Lung (tissue), 12 donors: ENCODE measurements around the gene MUTYH. TPM values are rescaled to one million over a fixed set of nuclear protein-coding genes. Genes with fewer than 3 reads are reported as not detected.
A peak's percentile ranks its signal among the peaks of the same experiment; 100 is the strongest.

Experiments used
- ATAC-seq: fragments of 200-7000 bp; cut with Tn5 transposase; one replicate; pipeline ENCODE4 v1.9.1; 2020; ENCODE audit warnings: moderate number of reproducible peaks; ENCODE audit not compliant: insufficient read depth, low FRiP score
- DNase-seq, 3 donors: peaks; one replicate each; pipeline ENCODE4 v3.0.0-alpha.2; 2013 to 2017
- H3K27ac ChIP-seq, 2 donors: one replicate each; pipeline ENCODE4 v1.5.1; 2013; ENCODE audit warnings: mild to moderate bottlenecking in 2 of 2, moderate library complexity in 2 of 2, control low read depth in 1 of 2, inconsistent platforms in 1 of 2, low read depth in 1 of 2, low read length in 1 of 2
- H3K27me3 ChIP-seq, 3 donors: one replicate each; pipeline ENCODE4 v1.5.1; 2013; ENCODE audit warnings: low read length in 2 of 3; ENCODE audit not compliant: control insufficient read depth in 3 of 3, insufficient read depth in 3 of 3
- H3K36me3 ChIP-seq, 4 donors: one replicate each; pipeline ENCODE4 v1.5.1; 2013; ENCODE audit warnings: low read length in 4 of 4, mild to moderate bottlenecking in 1 of 4, moderate library complexity in 1 of 4; ENCODE audit not compliant: control insufficient read depth in 4 of 4, insufficient read depth in 4 of 4
- H3K4me1 ChIP-seq, 5 donors: one replicate each; pipeline ENCODE4 v1.5.1; 2013; ENCODE audit warnings: low read length in 5 of 5, mild to moderate bottlenecking in 2 of 5, moderate library complexity in 1 of 5; ENCODE audit not compliant: control insufficient read depth in 5 of 5, insufficient read depth in 5 of 5
- H3K4me3 ChIP-seq: one replicate; pipeline ENCODE4 v1.5.1; 2013; ENCODE audit warnings: mild to moderate bottlenecking, control low read depth, moderate library complexity
- H3K9ac ChIP-seq, 2 donors: one replicate each; pipeline ENCODE4 v1.5.1; 2013; ENCODE audit warnings: low read length in 2 of 2, control low read depth in 1 of 2; ENCODE audit not compliant: insufficient read depth in 1 of 2
- H3K9me3 ChIP-seq, 4 donors: one replicate each; pipeline ENCODE4 v1.5.1; 2013; ENCODE audit warnings: low read length in 3 of 4, mild to moderate bottlenecking in 1 of 4, moderate library complexity in 1 of 4; ENCODE audit not compliant: control insufficient read depth in 4 of 4, insufficient read depth in 3 of 4
- WGBS, 2 donors: extraction: QIAGEN DNeasy Blood & Tissue Kit; methylation state at CpG; one replicate each; pipeline ENCODE4 v1.1.7; 2013; 5-methylcytosine and 5-hydroxymethylcytosine counted together
- polyA plus RNA-seq, 2 donors: library from polyadenylated mRNA; stranded (reverse); fragments of 200-250 nt; gene quantifications; one replicate each; pipeline ENCODE4 v1.2.1, GENCODE V29; 2013
- total RNA-seq, 2 donors: library from RNA; depleted of rRNA in 1 of 2; stranded (reverse); fragments of >200 nt in 1 of 2; gene quantifications; one replicate each; pipeline ENCODE4 v1.2.1, GENCODE V29; 2014 to 2021
- TF ChIP-seq, protein P1 (sequence below): IDR thresholded peaks from 2 replicates; pipeline ENCODE4 v1.5.1; 2012; ENCODE audit warnings: mild to moderate bottlenecking; ENCODE audit errors: control extremely low read depth, extremely low read depth
- donor health status: control.
- donor health status: control.
- donor health status: Bipolar disorder and iron deficiency.
- donor health status: healthy.
- donor health status: DM: yes; HTN: yes; CAD: no.

Gene MUTYH
- total and polyA plus RNA-seq, 4 donors: 14.0 to 26.3 (median 19.7) TPM

GRCh38 chr1:45353685-45354084 is 13.4 kb upstream of the MUTYH start:
- Histone ChIP-seq H3K27ac (no peak overlapping the region), H3K4me3 (no peak overlapping the region), H3K27me3 (no peaks in the 10 kb centered on the region), H3K9ac (no peak overlapping the region), H3K9me3 (no peaks in the 10 kb centered on the region), H3K36me3 (peaks cover 0 to 2% (median 0%) of the 10 kb centered on the region in 4 donors), H3K4me1 (peaks cover 0 to 7% (median 5%) of the 10 kb centered on the region in 5 donors)
- 67 to 70% methylated on average over 2 of the region's 2 CpGs for WGBS, 2 donors
- no peak for DNase-seq
- TF ChIP-seq, protein P1, sequence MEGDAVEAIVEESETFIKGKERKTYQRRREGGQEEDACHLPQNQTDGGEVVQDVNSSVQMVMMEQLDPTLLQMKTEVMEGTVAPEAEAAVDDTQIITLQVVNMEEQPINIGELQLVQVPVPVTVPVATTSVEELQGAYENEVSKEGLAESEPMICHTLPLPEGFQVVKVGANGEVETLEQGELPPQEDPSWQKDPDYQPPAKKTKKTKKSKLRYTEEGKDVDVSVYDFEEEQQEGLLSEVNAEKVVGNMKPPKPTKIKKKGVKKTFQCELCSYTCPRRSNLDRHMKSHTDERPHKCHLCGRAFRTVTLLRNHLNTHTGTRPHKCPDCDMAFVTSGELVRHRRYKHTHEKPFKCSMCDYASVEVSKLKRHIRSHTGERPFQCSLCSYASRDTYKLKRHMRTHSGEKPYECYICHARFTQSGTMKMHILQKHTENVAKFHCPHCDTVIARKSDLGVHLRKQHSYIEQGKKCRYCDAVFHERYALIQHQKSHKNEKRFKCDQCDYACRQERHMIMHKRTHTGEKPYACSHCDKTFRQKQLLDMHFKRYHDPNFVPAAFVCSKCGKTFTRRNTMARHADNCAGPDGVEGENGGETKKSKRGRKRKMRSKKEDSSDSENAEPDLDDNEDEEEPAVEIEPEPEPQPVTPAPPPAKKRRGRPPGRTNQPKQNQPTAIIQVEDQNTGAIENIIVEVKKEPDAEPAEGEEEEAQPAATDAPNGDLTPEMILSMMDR: no peak
- ATAC-seq: no peak

DNA sequence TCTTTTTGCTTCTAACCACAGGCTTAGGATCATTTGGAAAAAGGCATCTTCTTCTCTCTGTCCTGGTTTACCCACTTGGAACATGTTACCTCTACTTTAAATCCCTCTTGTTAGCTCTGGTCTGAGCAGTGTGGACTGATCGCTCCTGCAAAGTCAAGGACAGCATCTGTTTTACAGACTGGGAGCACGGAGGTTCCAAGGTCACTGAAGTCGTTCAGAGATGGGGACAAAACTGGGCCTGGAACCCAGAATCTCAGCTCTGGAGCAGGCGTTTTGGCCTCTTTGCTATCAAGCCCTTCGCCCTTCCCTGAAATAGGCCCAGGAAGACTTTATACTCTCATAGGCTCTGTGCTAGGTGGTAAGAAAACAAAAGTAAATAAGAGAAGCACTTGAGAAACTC is 11.3 kb upstream of the MUTYH start:
- Histone ChIP-seq H3K27me3 (no peaks in the 10 kb centered on the region), H3K36me3 (peaks cover 0 to 2% (median 0%) of the 10 kb centered on the region in 4 donors), H3K27ac (no peak overlapping the region), H3K4me1 (peaks cover 0 to 12% (median 11%) of the 10 kb centered on the region in 5 donors), H3K9ac (no peak overlapping the region), H3K9me3 (no peaks in the 10 kb centered on the region), H3K4me3 (no peak overlapping the region)
- WGBS, 2 donors: 85 to 90% methylated on average over 5 of the region's 5 CpGs
- ATAC-seq (no peak), DNase-seq (no peak)
- TF ChIP-seq, protein P1: no peak

DNA sequence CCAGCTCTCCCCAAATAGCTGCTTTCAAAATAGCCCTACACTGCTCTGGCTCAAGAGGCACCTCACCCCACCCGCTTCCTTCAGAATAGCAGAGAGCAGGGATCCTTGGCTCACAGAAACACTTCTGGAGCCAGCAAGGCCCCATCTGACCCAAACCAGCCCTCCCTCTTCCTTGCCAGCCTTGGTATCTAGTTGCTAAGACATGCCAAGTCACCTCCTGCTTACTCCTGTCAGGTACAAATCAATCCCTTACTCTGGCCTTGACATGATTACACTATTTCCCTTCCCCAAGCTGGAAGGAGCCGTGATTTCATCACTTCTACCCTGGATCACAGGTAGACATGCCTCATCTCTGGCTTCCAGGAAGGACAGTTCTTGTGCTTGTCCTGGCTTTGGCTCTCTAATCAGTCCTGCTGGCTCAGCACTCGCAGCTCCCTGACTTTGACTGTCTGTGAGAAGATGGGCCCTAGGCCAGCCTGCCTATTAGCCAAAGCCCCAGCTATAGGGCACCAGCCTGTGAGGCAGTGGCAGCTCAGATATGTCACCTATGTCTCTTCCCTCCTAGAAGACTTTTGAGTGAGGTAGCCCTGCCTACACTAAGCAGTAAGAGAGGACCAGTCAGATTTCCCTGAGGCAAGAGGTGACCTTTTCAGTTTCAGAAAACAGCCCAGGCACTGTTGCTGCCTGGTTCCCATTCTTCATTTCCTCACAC is 8.9 kb upstream of the MUTYH start:
- no peak overlapping the region for H3K4me3 ChIP-seq
- TF ChIP-seq, protein P1: no peak
- no peaks in the 10 kb centered on the region for H3K9me3 ChIP-seq
- peaks cover 0 to 12% (median 2%) of the 10 kb centered on the region in 4 donors for H3K36me3 ChIP-seq
- H3K27me3 ChIP-seq: no peaks in the 10 kb centered on the region
- ATAC-seq (peak; percentile 41), DNase-seq (peak in 1 of 3 donors; percentile 25)
- WGBS, 2 donors: 44 to 64% methylated on average over 3 of the region's 3 CpGs
- H3K27ac ChIP-seq: peak overlapping the region; percentile 67 to 68
- peaks cover 0 to 12% (median 11%) of the 10 kb centered on the region in 5 donors for H3K4me1 ChIP-seq
- H3K9ac ChIP-seq: no peak overlapping the region

DNA sequence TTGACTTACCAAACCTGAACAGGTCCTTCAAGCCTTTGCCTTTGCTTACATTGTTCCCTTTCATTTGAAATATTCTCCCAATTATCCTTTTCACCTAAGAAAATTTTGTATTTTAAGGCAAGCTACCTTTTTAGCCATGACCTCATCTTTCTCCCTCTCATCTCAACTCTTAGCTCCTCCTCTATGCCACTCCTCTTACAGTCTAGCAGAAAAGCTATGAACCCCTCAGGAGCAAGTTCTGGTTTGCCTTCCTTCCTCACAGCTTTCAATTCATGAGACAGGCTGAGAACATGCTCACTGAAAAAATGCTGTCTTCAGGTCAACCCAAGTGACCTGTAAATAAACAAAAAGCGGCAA is 8.3 kb upstream of the MUTYH start:
- Histone ChIP-seq H3K9me3 (no peaks in the 10 kb centered on the region), H3K27me3 (no peaks in the 10 kb centered on the region), H3K36me3 (peaks cover 0 to 14% (median 3%) of the 10 kb centered on the region in 4 donors), H3K4me3 (no peak overlapping the region), H3K9ac (no peak overlapping the region), H3K4me1 (peaks cover 0 to 12% (median 11%) of the 10 kb centered on the region in 5 donors), H3K27ac (peak overlapping the region; percentile 67 to 68)
- 29 to 61% methylated on average over 1 of the region's 1 CpG for WGBS, 2 donors
- peak in 1 of 3 donors; percentile 11 for DNase-seq
- TF ChIP-seq, protein P1: no peak
- ATAC-seq: no peak
